Endodermal cell (in vitro differentiated cells): ENCODE measurements around the gene SLC5A5. TPM values are rescaled to one million over a fixed set of nuclear protein-coding genes. Genes with fewer than 3 reads are reported as not detected.

Source experiments
- DNase-seq: peaks from one replicate; pipeline ENCODE4 v3.0.0-alpha.2; 2017
- H3K27ac ChIP-seq: 2 replicates; pipeline ENCODE4 v1.5.1; 2013; ENCODE audit warnings: mild to moderate bottlenecking, low read depth, low read length, moderate library complexity
- H3K27me3 ChIP-seq: 2 replicates; pipeline ENCODE4 v1.6.1; 2013; ENCODE audit warnings: mild to moderate bottlenecking, low read length, moderate library complexity; ENCODE audit not compliant: insufficient read depth, control insufficient read depth, poor library complexity, severe bottlenecking
- H3K36me3 ChIP-seq: 2 replicates; pipeline ENCODE4 v1.7.0; 2013; ENCODE audit warnings: mild to moderate bottlenecking, low read length, moderate library complexity; ENCODE audit not compliant: control insufficient read depth, insufficient read depth
- H3K4me1 ChIP-seq: one replicate; pipeline ENCODE4 v1.7.0; 2013; ENCODE audit warnings: low read length; ENCODE audit not compliant: control insufficient read depth, insufficient read depth
- H3K4me3 ChIP-seq: 2 replicates; pipeline ENCODE4 v1.5.1; 2013; ENCODE audit warnings: mild to moderate bottlenecking, low read length, moderate library complexity
- H3K9ac ChIP-seq: 2 replicates; pipeline ENCODE4 v1.6.1; 2013; ENCODE audit warnings: mild to moderate bottlenecking, low read length, moderate library complexity; ENCODE audit not compliant: poor library complexity, severe bottlenecking; ENCODE audit errors: extremely low read depth
- H3K9me3 ChIP-seq: 2 replicates; pipeline ENCODE4 v1.6.1; 2013; ENCODE audit warnings: mild to moderate bottlenecking, low read length, moderate library complexity; ENCODE audit not compliant: control insufficient read depth
- H3K27ac Mint-ChIP-seq: 2 replicates; pipeline ENCODE4 v1.8.0; 2020; ENCODE audit warnings: mixed read lengths
- H3K27me3 Mint-ChIP-seq: 2 replicates; pipeline ENCODE4 v1.8.0; 2021; ENCODE audit warnings: mild to moderate bottlenecking, mixed read lengths; ENCODE audit not compliant: insufficient read depth
- H3K36me3 Mint-ChIP-seq: 2 replicates; pipeline ENCODE4 v1.8.0; 2020; ENCODE audit warnings: low read depth, mixed read lengths
- H3K4me1 Mint-ChIP-seq: 2 replicates; pipeline ENCODE4 v1.8.0; 2020; ENCODE audit warnings: mixed read lengths
- H3K4me3 Mint-ChIP-seq: 2 replicates; pipeline ENCODE4 v1.8.0; 2020; ENCODE audit warnings: mild to moderate bottlenecking, moderate library complexity, mixed read lengths
- H3K9me3 Mint-ChIP-seq: 2 replicates; pipeline ENCODE4 v1.8.0; 2020; ENCODE audit warnings: mild to moderate bottlenecking, mixed read lengths
- CTCF ChIP-seq: fragments of 200-600 bp; sonication (generic); conservative IDR thresholded peaks from 2 replicates; pipeline ENCODE4 v1.5.0; 2021; ENCODE audit warnings: antibody characterized with exemption, mild to moderate bottlenecking
- WGBS, 2 experiments: methylation state at CpG; one replicate each; pipeline versions ENCODE4 v1.1.5 to v1.1.7; 2013; ENCODE audit warnings: missing lambda C conversion rate in 2 of 2, mixed read lengths in 1 of 2; ENCODE audit not compliant: insufficient coverage in 1 of 2, insufficient read length in 1 of 2; 5-methylcytosine and 5-hydroxymethylcytosine counted together
- total RNA-seq, 2 donors: library from RNA; stranded (reverse); fragmentation: NEBNext Ultra II Directional in 1 of 2; extraction: Animal tissue kit (Norgen Biotek cat#: 25700) in 1 of 2; gene quantifications; 2 replicates in 1 of 2; 3 replicates in 1 of 2; pipeline ENCODE4 v1.2.1, GENCODE V29; 2021

The SLC5A5 gene
- total RNA-seq, 2 donors from 2014 or later: 0.15 TPM; not detected in 1

- no peak overlapping the region for H3K27ac ChIP-seq
- H3K9me3 Mint-ChIP-seq: peaks cover 24% of the 10 kb centered on the region
- TF ChIP-seq CTCF: no peak
- H3K4me1 Mint-ChIP-seq: no peaks in the 10 kb centered on the region
- H3K36me3 Mint-ChIP-seq: no peaks in the 10 kb centered on the region
- WGBS, 2 experiments: 91% methylated on average over 5 of the region's 6 CpGs; no CpG with 5 or more reads in 1 of the 2 experiments
- no peaks in the 10 kb centered on the region for H3K36me3 ChIP-seq
- DNase-seq: no peak
- no peak overlapping the region for H3K4me3 Mint-ChIP-seq
- no peak overlapping the region for H3K27ac Mint-ChIP-seq
- peaks cover 11% of the 10 kb centered on the region for H3K27me3 Mint-ChIP-seq
- no peaks in the 10 kb centered on the region for H3K27me3 ChIP-seq
- peaks cover 6% of the 10 kb centered on the region for H3K9me3 ChIP-seq
- no peak overlapping the region for H3K4me3 ChIP-seq
- H3K4me1 ChIP-seq: no peaks in the 10 kb centered on the region
- no peak overlapping the region for H3K9ac ChIP-seq
Observed at GRCh38 chr19:17902701-17903100, 31.0 kb downstream of the SLC5A5 start.

GRCh38 chr19:17908244-17908643 lies 36.5 kb downstream of the SLC5A5 start:
- Mint-ChIP-seq H3K36me3 (no peaks in the 10 kb centered on the region), H3K27ac (no peak overlapping the region), H3K4me3 (no peak overlapping the region), H3K9me3 (peaks cover 17% of the 10 kb centered on the region), H3K4me1 (peaks cover 8% of the 10 kb centered on the region), H3K27me3 (no peaks in the 10 kb centered on the region)
- H3K36me3 ChIP-seq: no peaks in the 10 kb centered on the region
- H3K27me3 ChIP-seq: no peaks in the 10 kb centered on the region
- no peak for DNase-seq
- no peaks in the 10 kb centered on the region for H3K4me1 ChIP-seq
- 90 to 93% methylated on average over 2 to 3 of the region's 3 CpGs for WGBS, 2 experiments
- peaks cover 10% of the 10 kb centered on the region for H3K9me3 ChIP-seq
- H3K4me3 ChIP-seq: no peak overlapping the region
- no peak overlapping the region for H3K27ac ChIP-seq
- no peak for TF ChIP-seq CTCF
- no peak overlapping the region for H3K9ac ChIP-seq

GRCh38 chr19:17909003-17909732 lies 37.4 kb downstream of the SLC5A5 start:
- H3K27ac Mint-ChIP-seq: no peak overlapping the region
- H3K9me3 ChIP-seq: peaks cover 16% of the 10 kb centered on the region
- H3K9me3 Mint-ChIP-seq: peaks cover 24% of the 10 kb centered on the region
- H3K36me3 ChIP-seq: no peaks in the 10 kb centered on the region
- no peak overlapping the region for H3K27ac ChIP-seq
- peak; percentile 78 for DNase-seq
- H3K36me3 Mint-ChIP-seq: no peaks in the 10 kb centered on the region
- H3K4me3 Mint-ChIP-seq: no peak overlapping the region
- WGBS, 2 experiments: 40 to 67% methylated on average over 4 to 7 of the region's 7 CpGs
- no peak for TF ChIP-seq CTCF
- H3K4me1 Mint-ChIP-seq: peaks cover 8% of the 10 kb centered on the region
- H3K4me3 ChIP-seq: no peak overlapping the region
- H3K27me3 ChIP-seq: no peaks in the 10 kb centered on the region
- no peak overlapping the region for H3K9ac ChIP-seq
- H3K4me1 ChIP-seq: no peaks in the 10 kb centered on the region
- peaks cover 3% of the 10 kb centered on the region for H3K27me3 Mint-ChIP-seq
